PC-9 (cell line): Measurements from ENCODE around the gene PPP1R37. TPM values are rescaled to one million over a fixed set of nuclear protein-coding genes. Genes with fewer than 3 reads are reported as not detected.

Experiments used
- BruUV-seq: library from RNA; stranded (reverse); fragments of 400-500 nt; replicated peaks from 2 replicates; lab custom pipeline; 2021; lab: Mats Ljungman, UMichigan
- CTCF ChIA-PET: fragments of 300-600 bp; sonication (Branson Sonifier 250); formaldehyde crosslinking; loops from one replicate; lab custom pipeline; 2022; ENCODE audit warnings: antibody characterized with exemption; lab: Charles Lee
- POLR2A ChIA-PET: fragments of 300-600 bp; sonication (Branson Sonifier 250); formaldehyde crosslinking; loops from one replicate; lab custom pipeline; 2022; ENCODE audit warnings: antibody characterized with exemption; ENCODE audit not compliant: unreplicated experiment; lab: Charles Lee
- DNase-seq, 2 experiments: peaks; one replicate each; pipeline versions ENCODE4 v3.0.0 to v3.0.0-alpha.2; 2015 to 2022; ENCODE audit warnings: mixed read lengths in 1 of 2
- H2AFZ ChIP-seq: fragments of 200-600 bp; sonication (generic); 2 replicates; pipeline ENCODE4 v1.8.1; 2017; ENCODE audit warnings: antibody characterized with exemption
- H3F3A ChIP-seq: fragments of 200-600 bp; sonication (generic); 2 replicates; pipeline ENCODE4 v1.8.1; 2017; ENCODE audit warnings: antibody characterized with exemption, mild to moderate bottlenecking, low read depth; ENCODE audit not compliant: insufficient read depth
- H3K27ac ChIP-seq: fragments of 200-600 bp; sonication (generic); 2 replicates; pipeline ENCODE4 v1.6.1; 2016; ENCODE audit warnings: mixed run types
- H3K27me3 ChIP-seq: fragments of 200-600 bp; sonication (generic); 2 replicates; pipeline ENCODE4 v1.6.1; 2016; ENCODE audit warnings: low read depth, mixed run types; ENCODE audit not compliant: insufficient read depth
- H3K36me3 ChIP-seq: fragments of 200-600 bp; sonication (generic); 2 replicates; pipeline ENCODE4 v1.6.1; 2016; ENCODE audit warnings: low read depth, mixed run types
- H3K4me1 ChIP-seq: fragments of 200-600 bp; sonication (generic); replicated peaks from 2 replicates; pipeline ENCODE4 v1.6.1; 2016; ENCODE audit warnings: mixed run types; ENCODE audit not compliant: insufficient read depth
- H3K4me2 ChIP-seq: fragments of 200-600 bp; sonication (generic); 2 replicates; pipeline ENCODE4 v1.6.1; 2017; ENCODE audit warnings: mixed run types
- H3K4me3 ChIP-seq: fragments of 200-600 bp; sonication (generic); 2 replicates; pipeline ENCODE4 v1.6.1; 2016; ENCODE audit warnings: mixed run types
- H3K79me2 ChIP-seq: fragments of 200-600 bp; sonication (generic); 2 replicates; pipeline ENCODE4 v1.6.1; 2017; ENCODE audit warnings: low read depth, mixed run types
- H3K9me2 ChIP-seq: fragments of 200-600 bp; sonication (generic); 2 replicates; pipeline ENCODE4 v1.8.1; 2017; ENCODE audit warnings: mild to moderate bottlenecking; ENCODE audit not compliant: insufficient read depth
- H3K9me3 ChIP-seq: fragments of 200-600 bp; sonication (generic); 2 replicates; pipeline ENCODE4 v1.8.1; 2016; ENCODE audit warnings: low read depth; ENCODE audit not compliant: insufficient read depth
- H4K20me1 ChIP-seq: fragments of 200-600 bp; sonication (generic); 2 replicates; pipeline ENCODE4 v1.8.1; 2017; ENCODE audit not compliant: insufficient read depth
- EZH2 ChIP-seq: fragments of 200-600 bp; sonication (generic); IDR thresholded peaks from 2 replicates; pipeline ENCODE4 v1.8.0; 2017; ENCODE audit warnings: antibody characterized with exemption, low read depth
- intact Hi-C: fragments of 100-400 bp; cut with micrococcal nuclease; formaldehyde crosslinking; loops from one replicate; pipeline ENCODE4 v1.10.0; 2022; ENCODE audit not compliant: unreplicated experiment
- total RNA-seq: library from RNA; stranded (reverse); gene quantifications from 2 replicates; pipeline ENCODE4 v1.2.3, GENCODE V29; 2021
- TF ChIP-seq, protein P1 (sequence below): fragments of 200-600 bp; sonication (generic); conservative IDR thresholded peaks from 2 replicates; pipeline ENCODE4 v1.6.1; 2017; ENCODE audit warnings: mixed run types, antibody characterized with exemption, mild to moderate bottlenecking, moderate library complexity

The PPP1R37 gene
- total RNA-seq, 1 experiment from 2014 or later, result 41.1 TPM

GRCh38 chr19:45163156-45163555 is 70.2 kb downstream of the PPP1R37 start:
- H2AFZ ChIP-seq, result no peak overlapping the region

DNA sequence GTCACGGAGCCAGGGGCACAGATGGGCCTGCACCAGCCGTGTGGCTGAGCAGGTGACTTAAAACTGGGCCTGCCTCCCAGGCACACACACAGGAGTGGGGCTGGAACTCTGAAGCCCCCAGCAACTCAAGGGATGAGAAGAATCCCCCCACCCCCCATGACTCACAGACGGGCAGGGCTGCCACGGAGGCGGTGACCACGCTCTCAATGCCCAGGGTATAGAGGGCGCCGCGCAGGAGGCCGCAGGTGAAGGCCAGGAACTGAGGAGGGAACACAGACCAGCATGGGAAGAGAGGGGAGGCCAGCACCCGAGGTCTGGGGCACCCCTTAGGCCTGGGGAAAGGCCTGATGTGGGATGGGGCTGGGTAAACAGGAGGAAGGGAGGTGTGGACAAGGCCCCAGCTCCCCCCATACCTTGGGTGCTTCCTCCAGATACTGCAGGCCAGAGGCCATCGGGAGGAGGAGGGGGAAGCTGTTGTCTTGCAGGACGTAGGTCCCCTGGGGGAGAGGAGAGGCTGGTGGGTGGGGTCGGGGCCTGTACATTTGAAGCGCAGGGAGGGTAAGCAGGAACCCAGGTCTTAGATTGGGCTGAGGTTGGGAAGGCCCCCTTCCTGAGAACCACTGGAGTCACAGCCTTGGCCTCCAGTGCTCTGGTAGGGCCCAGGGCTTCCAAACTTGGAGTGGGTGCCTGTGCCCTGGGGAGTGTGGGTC is 70.9 kb downstream of the PPP1R37 start:
- H3K27me3 ChIP-seq, result no peaks in the 10 kb centered on the region
- no peaks in the 10 kb centered on the region for H3K79me2 ChIP-seq
- H3K4me2 ChIP-seq, result peak overlapping the region; percentile 39; the same call in 1 of the 2 replicates
- no peak overlapping the region for H3K4me3 ChIP-seq
- no peak overlapping the region for H3K27ac ChIP-seq
- CTCF ChIA-PET, result interaction anchor here (0.5 kb wide), 2 partner anchors 120 to 226 kb away, joined by 7 to 9 read pairs; no protein-coding TSS in a partner anchor
- H3K9me3 ChIP-seq, result no peaks in the 10 kb centered on the region
- 0 out of 2 replicates have a peak, but pooled peaks cover 16% of the 10 kb centered on the region for H4K20me1 ChIP-seq
- peaks cover 18% of the 10 kb centered on the region for H3K4me1 ChIP-seq
- POLR2A ChIA-PET, result interaction anchor here (0.6 to 1.1 kb wide), 3 partner anchors 70 to 241 kb away, joined by 3 to 13 read pairs (median 10); partner anchors contain the start of genes CLASRP and PPP1R13L
- H3K36me3 ChIP-seq, result no peaks in the 10 kb centered on the region
- TF ChIP-seq, protein P1, sequence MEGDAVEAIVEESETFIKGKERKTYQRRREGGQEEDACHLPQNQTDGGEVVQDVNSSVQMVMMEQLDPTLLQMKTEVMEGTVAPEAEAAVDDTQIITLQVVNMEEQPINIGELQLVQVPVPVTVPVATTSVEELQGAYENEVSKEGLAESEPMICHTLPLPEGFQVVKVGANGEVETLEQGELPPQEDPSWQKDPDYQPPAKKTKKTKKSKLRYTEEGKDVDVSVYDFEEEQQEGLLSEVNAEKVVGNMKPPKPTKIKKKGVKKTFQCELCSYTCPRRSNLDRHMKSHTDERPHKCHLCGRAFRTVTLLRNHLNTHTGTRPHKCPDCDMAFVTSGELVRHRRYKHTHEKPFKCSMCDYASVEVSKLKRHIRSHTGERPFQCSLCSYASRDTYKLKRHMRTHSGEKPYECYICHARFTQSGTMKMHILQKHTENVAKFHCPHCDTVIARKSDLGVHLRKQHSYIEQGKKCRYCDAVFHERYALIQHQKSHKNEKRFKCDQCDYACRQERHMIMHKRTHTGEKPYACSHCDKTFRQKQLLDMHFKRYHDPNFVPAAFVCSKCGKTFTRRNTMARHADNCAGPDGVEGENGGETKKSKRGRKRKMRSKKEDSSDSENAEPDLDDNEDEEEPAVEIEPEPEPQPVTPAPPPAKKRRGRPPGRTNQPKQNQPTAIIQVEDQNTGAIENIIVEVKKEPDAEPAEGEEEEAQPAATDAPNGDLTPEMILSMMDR, result no peak
- TF ChIP-seq EZH2, result no peak
- intact Hi-C loops, result no loop called here
- H2AFZ ChIP-seq, result no peak overlapping the region
- no peak for DNase-seq
- BruUV-seq, result no TSS peak
- peaks cover 7% of the 10 kb centered on the region for H3F3A ChIP-seq
- H3K9me2 ChIP-seq, result no peaks in the 10 kb centered on the region

More at GRCh38 chr19:45163156-45163555, 70.2 kb downstream of the PPP1R37 start:
- no peaks in the 10 kb centered on the region for H3K9me3 ChIP-seq
- H3F3A ChIP-seq, result peaks cover 7% of the 10 kb centered on the region
- TF ChIP-seq, protein P1, result no peak
- TF ChIP-seq EZH2, result no peak
- no peaks in the 10 kb centered on the region for H3K9me2 ChIP-seq
- ChIA-PET POLR2A (interaction anchor here (0.6 kb wide), 1 partner anchor 69 kb away, joined by 13 read pairs; no protein-coding TSS in a partner anchor), CTCF (no interaction called here)
- no peaks in the 10 kb centered on the region for H3K36me3 ChIP-seq
- no TSS peak for BruUV-seq
- H3K79me2 ChIP-seq, result no peaks in the 10 kb centered on the region
- no peaks in the 10 kb centered on the region for H3K27me3 ChIP-seq
- no peak overlapping the region for H3K4me3 ChIP-seq
- H4K20me1 ChIP-seq, result 0 out of 2 replicates have a peak, but pooled peaks cover 14% of the 10 kb centered on the region
- no peak overlapping the region for H3K27ac ChIP-seq
- H3K4me1 ChIP-seq, result peaks cover 18% of the 10 kb centered on the region
- no peak overlapping the region for H3K4me2 ChIP-seq
- DNase-seq, result no peak
- intact Hi-C loops, result no loop called here

GRCh38 chr19:45164577-45165335 is 71.8 kb downstream of the PPP1R37 start:
- peak; percentile 82 to 84 for DNase-seq
- Histone ChIP-seq H3K36me3 (no peaks in the 10 kb centered on the region), H3F3A (peaks cover 7% of the 10 kb centered on the region), H3K4me3 (no peak overlapping the region), H3K4me2 (peak overlapping the region; percentile 39; the same call in 1 of the 2 replicates), H3K27ac (no peak overlapping the region), H3K9me2 (no peaks in the 10 kb centered on the region), H3K27me3 (no peaks in the 10 kb centered on the region), H3K4me1 (peaks cover 18% of the 10 kb centered on the region), H2AFZ (no peak overlapping the region), H3K79me2 (no peaks in the 10 kb centered on the region), H3K9me3 (no peaks in the 10 kb centered on the region), H4K20me1 (0 out of 2 replicates have a peak, but pooled peaks cover 16% of the 10 kb centered on the region)
- TF ChIP-seq EZH2, result no peak
- TF ChIP-seq, protein P1, result no peak; the same call in 1 of the 2 replicates
- ChIA-PET POLR2A (interaction anchor here (0.6 to 1.1 kb wide), 3 partner anchors 27 to 240 kb away, joined by 3 to 10 read pairs (median 9); partner anchors contain the start of genes CLASRP and PPP1R13L), CTCF (interaction anchor here (0.5 to 0.6 kb wide), 3 partner anchors 10 to 227 kb away, joined by 7 to 10 read pairs (median 9); no protein-coding TSS in a partner anchor)
- BruUV-seq, result no TSS peak
- intact Hi-C loops, result no loop called here
